HG03103 (cell line): ENCODE results near the gene LLCFC1.

Experiments used
- ATAC-seq: cut with Tn5 transposase; IDR thresholded peaks from one replicate; pipeline ENCODE4 v1.9.1; 2021; ENCODE audit warnings: low read depth; ENCODE audit not compliant: unreplicated experiment

LLCFC1 gene

GRCh38 chr7:142939226-142939910 is at the start of gene LLCFC1:
TSS of gene LLCFC1 (plus strand) at chr7:142939484. CDS start at chr7:142939622, 138 bp downstream.
- ATAC-seq: no peak

DNA sequence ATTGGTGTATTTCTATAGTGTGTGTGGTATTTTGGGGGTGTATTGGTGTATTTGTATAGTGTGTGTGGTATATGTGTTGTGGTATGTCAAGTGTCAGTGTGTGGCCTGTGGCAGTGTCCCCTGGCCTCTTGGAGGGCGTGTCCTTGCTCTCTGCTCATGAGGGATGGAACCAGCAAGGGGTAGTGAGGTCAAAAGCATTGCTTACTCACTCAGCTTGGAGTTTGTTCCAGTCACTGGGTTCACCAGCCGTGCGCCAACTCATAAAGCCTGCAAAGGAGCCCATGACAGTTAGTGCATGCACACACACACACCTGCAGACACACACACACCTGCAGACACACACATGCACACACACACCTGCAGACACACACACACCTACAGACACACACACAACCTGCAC is 49.5 kb upstream of the LLCFC1 start:
- ATAC-seq: no peak

GRCh38 chr7:142890874-142891485 is 48.3 kb upstream of the LLCFC1 start:
- ATAC-seq: no peak

- ATAC-seq: no peak
Measured at GRCh38 chr7:142891490-142892082, 47.7 kb upstream of the LLCFC1 start.

DNA sequence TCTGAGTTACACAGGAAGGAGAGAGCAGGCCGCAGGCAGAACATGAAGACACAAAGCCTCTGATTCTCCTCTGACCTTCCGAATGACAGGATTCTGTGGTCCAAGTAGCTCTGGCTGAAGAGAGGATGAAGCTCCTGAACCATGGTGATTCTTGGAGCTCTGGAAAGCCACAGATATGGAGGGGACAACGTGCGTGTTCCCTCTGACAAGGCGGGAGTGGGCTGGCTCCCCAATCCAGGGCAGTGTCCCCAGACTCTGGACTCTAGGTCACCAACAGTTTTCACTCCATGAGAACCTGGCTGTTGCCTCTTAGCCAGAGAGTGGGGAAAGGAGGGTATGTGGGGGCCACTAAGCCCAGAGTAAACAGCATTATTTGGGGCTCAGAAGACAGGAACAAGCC is 46.3 kb upstream of the LLCFC1 start:
- no peak for ATAC-seq

GRCh38 chr7:142894112-142894984 is 44.9 kb upstream of the LLCFC1 start:
- ATAC-seq: no peak

GRCh38 chr7:142894985-142895593 is 44.2 kb upstream of the LLCFC1 start:
- ATAC-seq: no peak

- ATAC-seq: no peak
Measured at GRCh38 chr7:142896151-142896550, 43.1 kb upstream of the LLCFC1 start.

DNA sequence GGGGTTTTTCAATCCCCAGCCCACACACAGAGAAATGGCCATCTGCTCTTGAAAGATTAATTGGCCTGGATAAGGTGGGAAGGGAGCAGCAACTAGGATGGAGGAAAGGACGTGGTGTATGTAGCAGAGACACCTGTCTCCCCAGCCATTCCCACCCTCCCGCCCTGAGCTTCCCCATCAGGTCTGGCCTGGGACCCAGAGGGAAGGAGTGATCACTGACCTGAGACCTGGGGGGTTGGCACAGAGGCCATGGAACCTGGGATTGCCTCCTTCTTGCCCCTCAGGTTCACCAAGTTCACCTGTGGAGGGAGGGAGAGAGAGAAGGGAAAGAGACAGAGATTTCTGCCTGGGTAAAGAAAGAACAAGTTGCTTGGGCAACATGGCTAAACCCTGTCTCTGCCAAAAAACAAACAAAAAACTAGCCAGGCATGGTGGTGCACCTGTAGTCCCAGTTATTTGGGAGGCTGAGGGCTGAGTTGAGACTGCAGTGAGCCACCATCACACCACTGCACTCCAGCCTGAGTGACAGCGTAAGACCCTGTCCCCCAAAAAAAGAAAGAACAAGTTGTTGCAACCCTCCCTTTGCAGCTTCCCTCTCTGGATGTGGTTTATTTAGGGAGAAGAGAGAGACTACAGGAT is 42.4 kb upstream of the LLCFC1 start:
- no peak for ATAC-seq

GRCh38 chr7:142897691-142898090 is 41.6 kb upstream of the LLCFC1 start:
- no peak for ATAC-seq

GRCh38 chr7:142898377-142899170 is 40.7 kb upstream of the LLCFC1 start:
- no peak for ATAC-seq

DNA sequence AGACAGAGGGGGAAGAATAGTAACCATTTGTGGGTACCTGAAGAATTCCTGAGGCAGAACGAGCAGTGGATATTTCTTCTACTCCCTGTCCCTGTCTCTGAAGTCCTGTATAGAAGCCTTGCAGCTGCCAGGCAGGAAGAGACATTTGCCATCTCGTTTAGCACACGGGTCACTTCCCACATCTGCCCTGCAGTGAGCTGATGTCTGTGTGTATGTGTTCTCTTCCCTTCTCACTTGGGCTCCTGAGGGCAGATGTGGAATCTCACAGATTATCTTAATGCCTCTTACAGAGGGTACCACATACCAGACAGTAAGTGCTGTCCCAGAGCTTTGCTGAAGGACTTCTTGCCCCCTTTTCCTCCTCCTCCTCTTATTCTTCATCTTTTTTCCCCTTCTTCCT is 39.6 kb upstream of the LLCFC1 start:
- ATAC-seq: no peak

DNA sequence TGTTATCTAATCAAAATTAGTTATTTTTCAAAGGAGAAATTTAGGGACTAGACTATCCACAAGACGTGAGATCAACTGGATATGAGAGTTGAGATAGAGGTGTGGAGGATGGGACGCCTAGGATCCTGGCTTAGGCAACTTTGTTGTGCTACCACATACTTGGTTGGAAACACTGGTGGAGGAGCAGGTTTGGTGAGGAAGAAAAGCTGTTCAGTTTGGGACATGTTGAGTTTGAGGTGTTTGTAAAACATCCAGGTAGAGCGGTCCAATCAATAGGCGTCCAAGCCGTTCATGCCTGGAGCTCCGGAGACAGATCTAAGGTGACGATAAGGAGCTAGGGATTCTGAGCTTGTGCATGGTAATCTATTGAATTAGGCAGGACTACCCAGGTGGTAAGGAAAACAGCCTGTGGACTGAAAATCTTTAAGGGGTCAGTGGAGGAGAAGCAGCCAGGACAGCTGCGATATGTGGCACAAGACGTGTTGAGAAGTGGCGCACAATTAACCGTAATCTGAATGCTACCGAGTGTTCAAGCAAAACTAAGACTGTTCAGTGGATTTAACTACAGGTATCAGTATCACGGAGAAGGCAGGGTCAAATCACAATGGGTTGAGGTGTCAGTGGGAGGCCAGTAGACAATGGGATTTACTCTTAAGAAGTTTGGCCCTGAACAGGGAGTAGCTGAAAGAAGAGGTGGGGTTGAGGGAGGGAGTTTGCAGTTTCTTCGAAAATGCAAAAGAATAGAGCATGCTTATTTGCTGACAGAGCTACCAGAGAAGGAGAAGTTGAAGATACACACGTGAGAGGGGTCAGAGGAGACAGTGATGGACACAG is 37.6 kb upstream of the LLCFC1 start:
- ATAC-seq: no peak

DNA sequence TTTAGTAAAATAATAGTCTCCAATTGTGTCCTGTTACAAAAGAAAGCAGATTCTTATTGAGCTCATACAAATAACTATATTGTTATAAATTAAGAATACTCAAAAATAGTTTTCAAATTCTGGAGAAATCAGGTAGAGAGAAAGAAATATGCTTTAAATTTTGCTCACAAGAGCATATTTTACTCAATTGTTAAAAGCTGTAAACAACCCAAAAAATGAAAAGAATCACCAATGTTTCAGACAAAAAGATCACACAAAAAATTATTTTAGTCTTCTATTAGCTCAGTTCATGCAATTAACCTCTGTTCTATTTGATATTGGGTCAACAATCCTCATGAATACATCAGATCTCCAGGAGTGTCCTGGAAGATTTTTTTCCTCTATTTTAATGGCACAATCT is 35.2 kb upstream of the LLCFC1 start:
- no peak for ATAC-seq

DNA sequence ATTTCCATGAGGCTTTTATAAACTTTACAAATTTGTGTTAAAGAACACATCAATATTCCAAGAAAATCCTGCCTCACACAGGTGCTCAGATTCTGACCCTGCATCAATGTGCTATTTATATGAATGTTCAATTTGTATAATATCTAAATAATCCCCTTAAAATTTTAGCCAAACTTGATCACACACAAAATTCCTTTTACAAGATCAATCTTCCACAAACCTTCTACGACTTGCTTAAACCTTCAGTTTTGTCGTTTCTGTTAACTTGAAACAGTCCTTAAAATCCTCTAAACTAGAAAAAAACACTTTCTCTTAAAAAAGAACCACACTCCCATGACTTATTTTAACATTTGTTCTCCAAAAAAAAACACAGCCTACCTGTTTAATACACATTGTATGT is 33.5 kb upstream of the LLCFC1 start:
- ATAC-seq: no peak

GRCh38 chr7:142906643-142907042 is 32.6 kb upstream of the LLCFC1 start:
- no peak for ATAC-seq

DNA sequence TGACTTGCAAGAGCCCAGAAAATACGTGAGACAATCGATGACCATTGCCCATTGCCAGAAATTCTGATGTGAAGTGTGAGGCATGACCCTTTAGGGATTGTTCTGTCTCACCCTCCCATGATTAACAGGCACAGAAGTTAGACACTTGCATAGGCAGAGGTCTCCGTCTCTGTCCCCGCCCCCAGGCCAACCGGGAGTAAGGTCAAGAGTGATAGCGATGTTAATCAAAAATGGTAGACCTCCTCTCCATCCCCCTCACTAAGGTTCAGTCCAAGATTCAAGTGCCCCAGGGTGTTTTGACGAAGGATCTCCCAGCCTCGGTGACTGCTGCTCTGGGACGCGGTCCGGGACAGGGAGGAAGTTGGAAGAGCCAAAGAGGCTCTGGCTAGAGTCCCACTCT is 31.0 kb upstream of the LLCFC1 start:
- ATAC-seq: no peak
